ENCODE results near the gene ELMOD1.

DNA sequence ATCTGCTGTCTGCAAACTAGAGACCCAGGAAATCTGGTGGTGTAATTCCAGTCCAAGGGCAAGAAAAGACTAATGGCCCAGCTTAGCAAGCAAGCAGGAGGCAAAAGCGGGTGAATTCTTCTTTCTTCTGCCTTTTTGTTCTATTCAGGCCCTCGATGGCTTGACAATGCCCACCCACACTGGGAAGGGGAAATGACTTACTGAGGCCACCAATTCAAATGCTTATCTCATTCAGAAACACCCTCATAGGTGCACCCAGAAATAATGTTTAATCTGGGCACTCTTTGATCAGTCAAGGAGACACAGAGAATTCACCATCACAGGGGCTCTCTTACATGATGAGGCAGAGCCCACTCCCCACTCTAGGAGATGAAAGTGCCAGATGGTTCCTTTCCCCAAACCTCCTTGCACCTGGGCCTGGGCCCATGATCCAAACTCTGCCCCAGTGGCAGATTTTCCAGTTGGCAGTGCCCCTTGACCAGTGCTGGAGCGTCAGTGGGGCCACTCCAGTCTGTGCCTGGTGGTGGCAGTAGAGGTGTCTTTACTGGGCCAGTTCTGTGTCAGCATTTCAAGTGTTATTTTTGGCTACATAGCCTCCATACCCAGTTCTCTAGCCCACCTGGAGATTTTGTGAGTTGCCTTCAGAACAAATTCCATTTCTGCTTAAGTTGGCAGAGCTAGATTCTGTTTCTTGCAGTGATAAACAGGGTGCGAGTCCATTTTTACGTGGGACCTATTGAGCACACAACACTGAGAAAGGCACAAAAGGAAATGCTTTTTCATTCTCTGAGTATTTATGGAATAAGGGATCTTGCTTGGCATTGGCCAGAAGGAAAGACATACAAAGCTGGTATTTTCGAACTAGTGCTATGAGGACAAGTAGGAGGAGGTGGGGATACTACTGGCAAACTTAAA is 7.5 kb downstream of the ELMOD1 start:
- TF ChIP-seq SIN3A (IDR thresholded peaks at IDR 0.05; ENCODE audit: borderline replicate concordance, insufficient read depth, low read length): no peak
- TF ChIP-seq POLR2AphosphoS5 (IDR thresholded peaks at IDR 0.05; ENCODE audit: low read depth, low read length): no peak
- TF ChIP-seq TAF1 (IDR thresholded peaks at IDR 0.05; ENCODE audit: borderline replicate concordance, insufficient read depth, low read length): no peak
- TF ChIP-seq, protein P1, sequence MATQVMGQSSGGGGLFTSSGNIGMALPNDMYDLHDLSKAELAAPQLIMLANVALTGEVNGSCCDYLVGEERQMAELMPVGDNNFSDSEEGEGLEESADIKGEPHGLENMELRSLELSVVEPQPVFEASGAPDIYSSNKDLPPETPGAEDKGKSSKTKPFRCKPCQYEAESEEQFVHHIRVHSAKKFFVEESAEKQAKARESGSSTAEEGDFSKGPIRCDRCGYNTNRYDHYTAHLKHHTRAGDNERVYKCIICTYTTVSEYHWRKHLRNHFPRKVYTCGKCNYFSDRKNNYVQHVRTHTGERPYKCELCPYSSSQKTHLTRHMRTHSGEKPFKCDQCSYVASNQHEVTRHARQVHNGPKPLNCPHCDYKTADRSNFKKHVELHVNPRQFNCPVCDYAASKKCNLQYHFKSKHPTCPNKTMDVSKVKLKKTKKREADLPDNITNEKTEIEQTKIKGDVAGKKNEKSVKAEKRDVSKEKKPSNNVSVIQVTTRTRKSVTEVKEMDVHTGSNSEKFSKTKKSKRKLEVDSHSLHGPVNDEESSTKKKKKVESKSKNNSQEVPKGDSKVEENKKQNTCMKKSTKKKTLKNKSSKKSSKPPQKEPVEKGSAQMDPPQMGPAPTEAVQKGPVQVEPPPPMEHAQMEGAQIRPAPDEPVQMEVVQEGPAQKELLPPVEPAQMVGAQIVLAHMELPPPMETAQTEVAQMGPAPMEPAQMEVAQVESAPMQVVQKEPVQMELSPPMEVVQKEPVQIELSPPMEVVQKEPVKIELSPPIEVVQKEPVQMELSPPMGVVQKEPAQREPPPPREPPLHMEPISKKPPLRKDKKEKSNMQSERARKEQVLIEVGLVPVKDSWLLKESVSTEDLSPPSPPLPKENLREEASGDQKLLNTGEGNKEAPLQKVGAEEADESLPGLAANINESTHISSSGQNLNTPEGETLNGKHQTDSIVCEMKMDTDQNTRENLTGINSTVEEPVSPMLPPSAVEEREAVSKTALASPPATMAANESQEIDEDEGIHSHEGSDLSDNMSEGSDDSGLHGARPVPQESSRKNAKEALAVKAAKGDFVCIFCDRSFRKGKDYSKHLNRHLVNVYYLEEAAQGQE (IDR thresholded peaks at IDR 0.05; ENCODE audit: insufficient read depth in 1 of 2, low read depth in 2 of 2, low read length in 2 of 2): no peak
